Endothelial cell of umbilical vein (primary cell): ENCODE results near the gene HOXA4. TPM values are rescaled to one million over a fixed set of nuclear protein-coding genes. Genes with fewer than 3 reads are reported as not detected.

Experiments used
- BruUV-seq: library from RNA; stranded (reverse); fragments of 400-500 nt; replicated peaks from 2 replicates; lab custom pipeline; 2021; lab: Mats Ljungman, UMichigan
- CTCF ChIA-PET: fragments of 300-600, 350-600 bp; sonication (Branson Sonifier 250); formaldehyde crosslinking; loops from one replicate; lab custom pipeline; 2021; ENCODE audit warnings: antibody characterized with exemption, inconsistent platforms; lab: Charles Lee
- POLR2A ChIA-PET: fragments of 300-600, 350-600 bp; sonication (Branson Sonifier 250); formaldehyde crosslinking; loops from one replicate; lab custom pipeline; 2021; ENCODE audit warnings: antibody characterized with exemption, inconsistent platforms; lab: Charles Lee
- DNase-seq: peaks from one replicate; pipeline ENCODE4 v3.0.0-alpha.2; 2011; ENCODE audit warnings: low read depth, low spot score
- FAIRE-seq: peaks from 2 replicates; lab custom pipeline; 2011; peaks lifted over from hg19 to GRCh38; lab: Jason Lieb, UNC
- H2AFZ ChIP-seq: 2 replicates; pipeline ENCODE4 v1.6.0; 2012; ENCODE audit warnings: low read depth, low read length, control low read depth, inconsistent platforms
- H3K27ac ChIP-seq: 2 replicates; pipeline ENCODE4 v1.5.1; 2011; ENCODE audit warnings: low read depth, mild to moderate bottlenecking, control low read depth, low read length, moderate library complexity; ENCODE audit not compliant: insufficient read depth
- H3K27me3 ChIP-seq, 2 experiments: 2 replicates each; pipeline versions ENCODE4 v1.6.0 to v1.6.1; 2011; ENCODE audit warnings: low read length in 2 of 2, mixed read lengths in 1 of 2; ENCODE audit not compliant: control insufficient read depth in 2 of 2, insufficient read depth in 2 of 2
- H3K36me3 ChIP-seq, 2 experiments: 2 replicates in 1 of 2; 3 replicates in 1 of 2; pipeline ENCODE4 v1.5.1; 2011; ENCODE audit warnings: low read length in 2 of 2, mild to moderate bottlenecking in 1 of 2, moderate library complexity in 1 of 2; ENCODE audit not compliant: control insufficient read depth in 2 of 2, insufficient read depth in 2 of 2; ENCODE audit errors: extremely low read depth in 1 of 2
- H3K4me1 ChIP-seq: 3 replicates; pipeline ENCODE4 v1.5.1; 2011; ENCODE audit warnings: mild to moderate bottlenecking, low read length; ENCODE audit not compliant: control insufficient read depth, insufficient read depth; ENCODE audit errors: extremely low read depth
- H3K4me2 ChIP-seq: 2 replicates; pipeline ENCODE4 v1.6.1; 2011; ENCODE audit warnings: low read length, control low read depth, mixed read lengths; ENCODE audit not compliant: insufficient read depth
- H3K4me3 ChIP-seq, 3 experiments: fragments of 200-600 bp in 1 of 3; sonication (generic), shearing (Covaris generic) in 1 of 3; replicated peaks in 1 of 3; 2 replicates each; pipeline ENCODE4 v1.5.1; 2011 to 2016; ENCODE audit warnings: control low read depth in 3 of 3, low read length in 3 of 3, mild to moderate bottlenecking in 2 of 3, inconsistent platforms in 1 of 3, low read depth in 1 of 3, moderate library complexity in 1 of 3; ENCODE audit not compliant: insufficient read depth in 1 of 3
- H3K79me2 ChIP-seq: 2 replicates; pipeline ENCODE4 v1.6.0; 2012; ENCODE audit warnings: low read length, inconsistent platforms; ENCODE audit not compliant: control insufficient read depth, insufficient read depth
- H3K9ac ChIP-seq: replicated peaks from 2 replicates; pipeline ENCODE3; 2011; ENCODE audit warnings: low read length, control low read depth; ENCODE audit not compliant: insufficient read depth; ENCODE audit errors: extremely low read depth
- H3K9me1 ChIP-seq: replicated peaks from 3 replicates; pipeline ENCODE4 v1.6.0; 2011; ENCODE audit warnings: mild to moderate bottlenecking, low read length; ENCODE audit not compliant: control insufficient read depth, insufficient read depth; ENCODE audit errors: extremely low read depth
- H3K9me3 ChIP-seq: replicated peaks from 2 replicates; pipeline ENCODE4 v1.5.1; 2012; ENCODE audit warnings: low read length, inconsistent platforms; ENCODE audit not compliant: control insufficient read depth, insufficient read depth
- H4K20me1 ChIP-seq: replicated peaks from 2 replicates; pipeline ENCODE3; 2011; ENCODE audit warnings: mild to moderate bottlenecking, low read length; ENCODE audit not compliant: control insufficient read depth, insufficient read depth; ENCODE audit errors: extremely low read depth
- EZH2 ChIP-seq: IDR thresholded peaks from 2 replicates; pipeline ENCODE4 v1.6.1; 2012; ENCODE audit warnings: borderline replicate concordance, low read depth, mild to moderate bottlenecking, moderate library complexity, low read length, inconsistent platforms; ENCODE audit not compliant: severe bottlenecking
- FOS ChIP-seq: IDR thresholded peaks from 2 replicates; pipeline ENCODE4 v1.6.1; 2011; ENCODE audit warnings: mild to moderate bottlenecking, low read length, moderate library complexity, borderline replicate concordance; ENCODE audit not compliant: insufficient read depth
- GATA2 ChIP-seq: IDR thresholded peaks from 2 replicates; pipeline ENCODE4 v1.7.0; 2011; ENCODE audit warnings: low read depth, mild to moderate bottlenecking, moderate library complexity, mixed read lengths, low read length; ENCODE audit not compliant: insufficient read length, insufficient read depth
- MYC ChIP-seq: IDR thresholded peaks from one replicate; pipeline ENCODE4 v1.6.1; 2011; ENCODE audit warnings: mild to moderate bottlenecking, low read depth, low read length
- POLR2A ChIP-seq: IDR thresholded peaks from 2 replicates; pipeline ENCODE4 v1.6.1; 2012; ENCODE audit warnings: low read depth, mild to moderate bottlenecking, control low read depth, low read length
- dilution Hi-C: fragments of 300-500 bp; cut with MboI; formaldehyde crosslinking; loops from one replicate; pipeline ENCODE4 v1.15.0; 2019; ENCODE audit warnings: low sequenced_read_pairs; ENCODE audit not compliant: extremely low pct_ligation_motif_present
- intact Hi-C: fragments of 100-400 bp; cut with micrococcal nuclease; formaldehyde crosslinking; loops from one replicate; pipeline ENCODE4 v1.10.0; 2022
- polyA plus RNA-seq, 4 experiments: library from polyadenylated mRNA; depleted of rRNA in 3 of 4; stranded (reverse) in 3 of 4; unstranded in 1 of 4; fragments of >200 nt; gene quantifications; 2 replicates each; pipeline versions ENCODE4 v1.2.1 to v1.2.3, GENCODE V29; 2011 to 2012; ENCODE audit warnings: missing spikeins in 1 of 4
- total RNA-seq: library from RNA; stranded (reverse); gene quantifications from 2 replicates; pipeline ENCODE4 v1.2.3, GENCODE V29; 2021
- TF ChIP-seq, protein P1 (sequence below), 2 donors: IDR thresholded peaks; 1 replicate in 1 of 2; 2 replicates in 1 of 2; pipeline ENCODE4 v1.5.1; 2011; ENCODE audit warnings: low read length in 2 of 2, mild to moderate bottlenecking in 2 of 2, moderate library complexity in 2 of 2, control low read depth in 1 of 2, inconsistent platforms in 1 of 2, low read depth in 1 of 2; ENCODE audit not compliant: insufficient read depth in 1 of 2; ENCODE audit errors: extremely low read depth in 1 of 2

HOXA4 gene
- total and polyA plus RNA-seq, 2 donors (not counting 3 experiments of a cell fraction or from before 2014, with no cell fraction given): 4.9 to 8.1 TPM

GRCh38 chr7:27169658-27170425 lies 39.3 kb upstream of the HOXA4 start:
- DNase-seq: no peak
- intact Hi-C loops (loop anchor here (2.0 kb wide), 1 partner anchor 51 kb away; no protein-coding TSS in a partner anchor), dilution Hi-C loops (loop anchor here (10.0 to 25.0 kb wide), 3 partner anchors 315 to 983 kb away; no protein-coding TSS in a partner anchor)
- H3K27ac ChIP-seq: peak overlapping the region; percentile 96
- no peak for FAIRE-seq
- H4K20me1 ChIP-seq: no peaks in the 10 kb centered on the region
- POLR2A ChIA-PET: interaction anchor here (1.9 kb wide), 1 partner anchor 16 kb away, joined by 6 read pairs; the partner anchor contains the start of gene HOXA11
- H3K9me1 ChIP-seq: no peaks in the 10 kb centered on the region
- TF ChIP-seq MYC (peak; percentile 42), FOS (no peak), POLR2A (no peak), GATA2 (no peak), EZH2 (no peak)
- TF ChIP-seq, protein P1, sequence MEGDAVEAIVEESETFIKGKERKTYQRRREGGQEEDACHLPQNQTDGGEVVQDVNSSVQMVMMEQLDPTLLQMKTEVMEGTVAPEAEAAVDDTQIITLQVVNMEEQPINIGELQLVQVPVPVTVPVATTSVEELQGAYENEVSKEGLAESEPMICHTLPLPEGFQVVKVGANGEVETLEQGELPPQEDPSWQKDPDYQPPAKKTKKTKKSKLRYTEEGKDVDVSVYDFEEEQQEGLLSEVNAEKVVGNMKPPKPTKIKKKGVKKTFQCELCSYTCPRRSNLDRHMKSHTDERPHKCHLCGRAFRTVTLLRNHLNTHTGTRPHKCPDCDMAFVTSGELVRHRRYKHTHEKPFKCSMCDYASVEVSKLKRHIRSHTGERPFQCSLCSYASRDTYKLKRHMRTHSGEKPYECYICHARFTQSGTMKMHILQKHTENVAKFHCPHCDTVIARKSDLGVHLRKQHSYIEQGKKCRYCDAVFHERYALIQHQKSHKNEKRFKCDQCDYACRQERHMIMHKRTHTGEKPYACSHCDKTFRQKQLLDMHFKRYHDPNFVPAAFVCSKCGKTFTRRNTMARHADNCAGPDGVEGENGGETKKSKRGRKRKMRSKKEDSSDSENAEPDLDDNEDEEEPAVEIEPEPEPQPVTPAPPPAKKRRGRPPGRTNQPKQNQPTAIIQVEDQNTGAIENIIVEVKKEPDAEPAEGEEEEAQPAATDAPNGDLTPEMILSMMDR (IDR thresholded peaks at IDR 0.05; ENCODE audit: extremely low read depth in 1 of 2, insufficient read depth in 1 of 2, low read depth in 1 of 2, low read length in 2 of 2): no peak
- no peaks in the 10 kb centered on the region for H3K36me3 ChIP-seq
- peak overlapping the region; percentile 98 for H3K4me2 ChIP-seq
- peak overlapping the region; percentile 91 for H3K9ac ChIP-seq
- peaks cover 50% of the 10 kb centered on the region for H3K4me1 ChIP-seq
- H3K9me3 ChIP-seq: no peaks in the 10 kb centered on the region
- CTCF ChIA-PET: interaction anchor here (1.0 to 7.4 kb wide), 8 partner anchors 8 to 30 kb away, joined by 3 to 86 read pairs (median 14); partner anchors contain the start of genes HOXA3, HOXA5 and HOXA7
- no TSS peak for BruUV-seq
- peaks cover 98% of the 10 kb centered on the region for H3K79me2 ChIP-seq
- H2AFZ ChIP-seq: no peak overlapping the region
- peak overlapping the region; percentile 44 to 98 (median 63) for H3K4me3 ChIP-seq
- H3K27me3 ChIP-seq: no peaks in the 10 kb centered on the region
